Esophagus mucosa (tissue), 1 donor: ENCODE measurements around the gene RPS15. TPM values are rescaled to one million over a fixed set of nuclear protein-coding genes. Genes with fewer than 3 reads are reported as not detected.

ENCODE experiments used
- ATAC-seq: fragments of 200-7000 bp; cut with Tn5 transposase; one replicate; pipeline ENCODE4 v1.9.1; 2020
- total RNA-seq: library from RNA; stranded (reverse); gene quantifications from one replicate; pipeline ENCODE4 v1.2.4, GENCODE V29; 2023
- donor health status: DM: yes; HTN: yes; CAD: no.

RPS15 gene
- 1,167 TPM for total RNA-seq

- ATAC-seq, result peak; percentile 88
These were observed at the start of gene RPS15 for GRCh38 chr19:1438035-1438932. Gene RPS15 (plus strand): TSS chr19:1438396. CDS start chr19:1438426, 30 bp downstream.

DNA sequence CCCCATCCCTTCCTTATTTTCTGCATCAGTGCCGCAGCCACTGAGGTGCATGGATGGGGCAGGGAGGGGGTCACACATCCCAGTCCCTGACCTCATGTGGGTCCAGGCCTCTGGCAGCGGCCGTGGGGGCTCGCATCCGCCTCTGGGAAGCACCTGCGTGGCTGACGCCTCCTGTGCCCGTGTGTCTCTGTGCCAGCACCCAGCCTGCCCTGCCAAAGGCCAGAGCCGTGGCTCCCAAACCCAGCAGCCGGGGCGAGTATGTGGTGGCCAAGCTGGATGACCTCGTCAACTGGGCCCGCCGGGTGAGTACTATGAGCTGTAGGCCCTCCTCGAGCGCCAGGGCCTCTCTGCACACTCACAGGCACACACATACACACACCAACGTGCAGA lies 49.6 kb upstream of the RPS15 start:
- no peak for ATAC-seq

- ATAC-seq, result no peak
These were observed 48.9 kb upstream of the RPS15 start for GRCh38 chr19:1389033-1389940.

DNA sequence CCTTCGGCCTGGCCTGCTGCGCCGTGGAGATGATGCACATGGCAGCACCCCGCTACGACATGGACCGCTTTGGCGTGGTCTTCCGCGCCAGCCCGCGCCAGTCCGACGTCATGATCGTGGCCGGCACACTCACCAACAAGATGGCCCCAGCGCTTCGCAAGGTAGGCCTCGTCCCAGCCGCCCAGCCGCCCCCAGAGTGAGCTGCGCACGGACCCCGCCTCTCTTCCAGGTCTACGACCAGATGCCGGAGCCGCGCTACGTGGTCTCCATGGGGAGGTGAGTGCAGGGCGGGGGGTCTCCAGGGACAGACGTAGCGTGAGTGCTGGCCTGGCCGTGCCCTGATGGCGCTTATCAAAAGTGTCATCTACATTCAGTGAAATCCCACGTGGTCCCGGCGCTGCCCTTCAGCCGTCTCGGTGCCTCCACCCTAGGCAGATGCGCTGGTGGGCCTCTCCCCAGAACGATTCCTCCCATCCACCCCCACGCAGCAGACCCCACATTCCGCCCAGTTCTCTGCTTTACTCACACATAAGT lies 47.2 kb upstream of the RPS15 start:
- no peak for ATAC-seq

- ATAC-seq, result no peak
These were observed 45.8 kb upstream of the RPS15 start for GRCh38 chr19:1392407-1392806.

GRCh38 chr19:1392939-1393530 lies 45.2 kb upstream of the RPS15 start:
- ATAC-seq, result no peak

DNA sequence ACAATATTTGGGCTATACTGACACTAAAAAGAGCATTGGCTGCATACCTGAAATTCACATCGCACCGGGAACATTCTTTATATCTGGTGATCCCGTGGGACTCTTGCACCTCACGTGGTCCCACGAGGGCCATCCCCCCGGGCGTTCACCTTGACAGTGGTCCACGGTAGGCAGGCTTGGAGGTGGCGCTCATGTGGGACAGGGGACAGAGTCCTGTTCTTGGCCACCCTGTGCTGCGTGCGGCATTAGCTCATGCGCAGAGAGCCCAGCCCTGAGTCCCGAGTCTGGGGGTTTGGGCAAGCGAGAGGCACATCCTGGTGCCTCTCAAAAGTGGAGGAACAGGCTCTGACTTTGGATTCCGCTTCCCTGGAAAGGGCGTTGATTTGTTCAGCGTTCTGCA lies 44.4 kb upstream of the RPS15 start:
- ATAC-seq, result no peak

DNA sequence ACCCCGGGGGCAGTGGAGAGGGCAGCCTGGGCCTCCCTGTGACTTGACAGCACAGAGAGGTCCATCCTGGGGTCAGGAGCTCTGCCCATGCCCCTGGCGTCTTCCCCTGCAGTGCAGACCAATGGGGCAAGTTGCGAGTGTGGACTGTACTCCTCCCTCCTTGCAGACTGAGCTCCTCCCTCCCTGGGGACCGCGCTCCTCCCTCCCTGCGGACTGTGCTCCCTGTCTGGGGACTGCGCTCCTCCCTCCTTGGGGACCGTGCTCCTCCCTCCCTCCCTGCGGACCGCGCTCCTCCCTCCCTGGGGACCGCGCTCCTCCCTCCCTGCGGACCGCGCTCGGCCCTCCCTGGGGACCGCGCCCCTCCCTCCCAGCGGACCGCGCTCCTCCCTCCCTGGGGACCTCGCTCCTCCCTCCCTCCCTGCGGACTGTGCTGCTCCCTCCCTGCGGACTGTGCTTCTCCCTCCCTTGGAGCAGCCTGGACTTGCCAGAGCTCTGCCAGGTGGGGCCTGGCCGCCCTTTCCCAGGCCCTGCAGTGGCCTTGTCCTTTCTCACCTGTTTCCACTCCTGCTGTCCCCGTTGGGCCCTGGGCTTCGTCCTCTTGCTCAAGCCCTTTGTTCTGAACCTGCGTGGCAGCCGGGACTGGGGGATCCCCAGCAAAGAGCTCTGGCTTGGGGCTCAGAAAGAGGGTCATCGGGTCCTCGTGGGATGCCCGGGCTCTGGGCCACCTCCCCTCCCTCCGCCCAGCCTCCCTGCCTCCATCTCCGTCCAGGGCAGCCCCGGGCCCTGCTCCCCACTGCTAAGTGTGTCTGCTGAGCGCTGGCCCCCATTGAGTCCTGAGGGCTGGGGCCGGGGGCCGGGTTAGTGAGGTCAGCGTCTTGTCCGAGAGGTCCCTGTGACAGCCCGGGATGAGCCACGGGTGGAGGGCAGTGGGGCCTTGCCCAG lies 43.7 kb upstream of the RPS15 start:
- ATAC-seq, result peak; percentile 72

GRCh38 chr19:1395194-1396018 lies 42.8 kb upstream of the RPS15 start:
- ATAC-seq, result peak; percentile 1

- ATAC-seq, result no peak
These were observed 42.0 kb upstream of the RPS15 start for GRCh38 chr19:1396019-1396767.

- no peak for ATAC-seq
These were observed 41.2 kb upstream of the RPS15 start for GRCh38 chr19:1396768-1397679.

- ATAC-seq, result no peak
These were observed 40.4 kb upstream of the RPS15 start for GRCh38 chr19:1397838-1398237.

DNA sequence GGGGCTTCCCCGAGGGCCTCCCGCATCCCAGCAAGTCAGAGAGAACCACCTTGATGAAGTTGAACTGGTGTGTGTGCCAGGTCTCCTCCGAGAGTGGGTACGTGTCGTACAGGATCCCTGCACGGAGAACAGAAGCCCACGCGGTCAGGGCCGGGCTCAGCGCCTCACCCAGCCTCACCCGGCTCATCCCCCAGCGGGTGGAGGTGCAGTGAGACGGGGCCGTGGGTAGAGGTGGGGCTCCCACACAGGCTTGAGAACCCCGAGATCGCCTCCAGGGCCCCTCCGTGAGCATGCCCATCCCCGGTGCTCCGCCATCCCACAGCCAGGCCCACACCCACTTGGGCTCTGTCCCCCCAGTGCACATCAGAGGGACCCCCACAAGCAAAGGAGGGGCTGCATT lies 39.1 kb upstream of the RPS15 start:
- ATAC-seq, result no peak

- no peak for ATAC-seq
These were observed 38.5 kb upstream of the RPS15 start for GRCh38 chr19:1399745-1400144.

- peak; percentile 8 for ATAC-seq
These were observed 37.7 kb upstream of the RPS15 start for GRCh38 chr19:1400281-1401137.

DNA sequence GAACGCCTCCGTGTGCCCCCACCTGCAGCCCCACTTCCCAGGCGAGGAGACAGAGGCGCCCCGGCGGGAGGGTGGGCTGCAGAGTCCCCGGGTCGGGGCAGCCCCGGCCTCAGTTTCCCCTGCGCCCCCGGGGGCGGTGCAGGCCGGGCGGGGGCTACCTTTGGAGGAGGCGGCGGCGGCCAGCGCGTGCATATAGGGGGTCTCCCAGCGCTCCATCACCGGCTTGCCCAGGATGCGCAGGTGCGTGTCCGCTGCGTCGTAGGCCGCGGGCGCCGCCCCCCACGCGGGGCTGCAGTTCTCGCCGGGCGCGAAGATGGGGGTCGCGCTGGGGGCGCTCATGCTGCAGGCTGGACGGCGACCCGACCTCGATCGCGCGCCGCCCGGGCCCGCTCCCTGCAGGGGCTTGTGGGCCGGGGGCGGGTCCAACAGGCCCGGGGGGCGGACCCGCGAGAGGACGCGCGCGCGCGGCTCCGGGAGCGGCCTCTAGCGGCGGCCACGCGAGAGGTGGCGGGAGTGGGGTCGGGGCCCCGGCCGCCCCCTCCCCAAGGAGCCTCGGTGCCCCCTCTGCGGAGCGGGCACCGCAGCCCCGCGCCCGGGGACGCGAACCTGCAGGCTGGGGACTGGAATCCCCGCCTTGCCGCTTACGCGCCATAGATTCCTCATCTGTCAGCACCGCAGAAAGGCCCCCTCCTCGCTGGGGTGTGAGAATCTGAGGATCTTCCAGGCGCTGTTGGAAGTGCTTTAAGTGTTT lies 36.9 kb upstream of the RPS15 start, which contains the start of gene GAMT:
GAMT (minus strand) TSS at position 405 of the 751 bp plus-strand sequence; CDS start at position 339, 66 bp downstream.
- ATAC-seq, result no peak

GRCh38 chr19:1401889-1402217 lies 36.3 kb upstream of the RPS15 start:
- ATAC-seq, result no peak
